Cardiac muscle cell (in vitro differentiated cells and primary cell): ENCODE results near the gene ATRNL1. TPM values are rescaled to one million over a fixed set of nuclear protein-coding genes. Genes with fewer than 3 reads are reported as not detected.

Experiments
- DNase-seq, 2 donors: peaks; one replicate each; pipeline versions ENCODE4 v3.0.0 to v3.0.0-alpha.2; 2010 to 2017; ENCODE audit warnings: low read depth in 1 of 2, low spot score in 1 of 2
- H3K27ac ChIP-seq: fragments of 200-600 bp; sonication (generic); 2 replicates; pipeline ENCODE4 v1.5.1; 2016
- H3K27me3 ChIP-seq: fragments of 200-600 bp; sonication (generic); 2 replicates; pipeline ENCODE4 v1.6.0; 2016; ENCODE audit warnings: control low read depth
- H3K36me3 ChIP-seq: fragments of 200-600 bp; sonication (generic); 2 replicates; pipeline ENCODE4 v1.5.1; 2016; ENCODE audit warnings: control low read depth
- H3K4me1 ChIP-seq: fragments of 200-600 bp; sonication (generic); 2 replicates; pipeline ENCODE4 v1.8.1; 2017; ENCODE audit warnings: low read depth, mild to moderate bottlenecking, mixed run types
- H3K4me3 ChIP-seq: fragments of 200-600 bp; sonication (generic); 2 replicates; pipeline ENCODE4 v1.5.1; 2016; ENCODE audit warnings: mild to moderate bottlenecking
- H3K9me3 ChIP-seq: fragments of 200-600 bp; sonication (generic); 2 replicates; pipeline ENCODE4 v1.5.1; 2017; ENCODE audit warnings: low read depth, mild to moderate bottlenecking, control low read depth
- CTCF ChIP-seq: IDR thresholded peaks from 2 replicates; pipeline ENCODE4 v1.5.1; 2012; ENCODE audit warnings: low read depth, mild to moderate bottlenecking, low read length
- polyA plus RNA-seq: library from polyadenylated mRNA; unstranded; fragments of >200 nt; fragmentation: Nextera tagmentation; extraction: Ambion mirVana; gene quantifications from 2 replicates; pipeline ENCODE4 v1.2.1, GENCODE V29; 2016
- total RNA-seq: library from RNA; depleted of rRNA; stranded (reverse); fragments of >200 nt; gene quantifications from 2 replicates; pipeline ENCODE4 v1.2.3, GENCODE V29; 2016

Gene ATRNL1
- total and polyA plus RNA-seq, 2 experiments from 2014 or later = 4.5 to 14.1 TPM

GRCh38 chr10:115657161-115657860, 564.1 kb downstream of the ATRNL1 start:
- Histone ChIP-seq H3K4me3 (no peak overlapping the region), H3K4me1 (no peaks in the 10 kb centered on the region), H3K9me3 (no peaks in the 10 kb centered on the region), H3K36me3 (no peaks in the 10 kb centered on the region), H3K27ac (no peak overlapping the region), H3K27me3 (no peaks in the 10 kb centered on the region)
- no peak for DNase-seq
- TF ChIP-seq CTCF = no peak

- Histone ChIP-seq H3K36me3 (no peaks in the 10 kb centered on the region), H3K27me3 (no peaks in the 10 kb centered on the region), H3K4me1 (no peaks in the 10 kb centered on the region), H3K4me3 (no peak overlapping the region), H3K9me3 (no peaks in the 10 kb centered on the region), H3K27ac (no peak overlapping the region)
- TF ChIP-seq CTCF = no peak
- DNase-seq = no peak
Observed at GRCh38 chr10:115659616-115660015, 566.5 kb downstream of the ATRNL1 start.

DNA sequence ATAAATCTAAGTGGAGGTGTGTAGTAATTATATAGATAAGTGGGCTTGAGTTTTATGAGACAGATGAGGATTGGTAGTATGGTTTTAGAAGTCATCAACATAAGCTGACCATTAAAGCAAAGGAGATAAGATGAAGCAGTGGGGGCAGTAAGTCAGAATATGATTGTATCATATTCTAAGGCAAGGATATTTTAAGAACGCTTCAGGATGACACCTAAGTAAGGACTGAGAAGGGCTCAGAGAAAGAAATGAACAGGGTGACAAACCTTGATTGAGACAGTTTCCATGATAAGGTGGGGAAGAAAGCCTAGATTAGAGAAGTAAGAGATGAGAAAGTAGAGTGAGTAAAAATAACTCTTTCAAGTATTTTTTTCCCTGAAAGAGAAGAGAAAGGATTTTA, 567.2 kb downstream of the ATRNL1 start:
- no peak for TF ChIP-seq CTCF
- no peak for DNase-seq
- H3K27me3 ChIP-seq = no peaks in the 10 kb centered on the region
- H3K9me3 ChIP-seq = no peaks in the 10 kb centered on the region
- H3K27ac ChIP-seq = no peak overlapping the region
- H3K4me1 ChIP-seq = no peaks in the 10 kb centered on the region
- H3K36me3 ChIP-seq = no peaks in the 10 kb centered on the region
- H3K4me3 ChIP-seq = no peak overlapping the region

DNA sequence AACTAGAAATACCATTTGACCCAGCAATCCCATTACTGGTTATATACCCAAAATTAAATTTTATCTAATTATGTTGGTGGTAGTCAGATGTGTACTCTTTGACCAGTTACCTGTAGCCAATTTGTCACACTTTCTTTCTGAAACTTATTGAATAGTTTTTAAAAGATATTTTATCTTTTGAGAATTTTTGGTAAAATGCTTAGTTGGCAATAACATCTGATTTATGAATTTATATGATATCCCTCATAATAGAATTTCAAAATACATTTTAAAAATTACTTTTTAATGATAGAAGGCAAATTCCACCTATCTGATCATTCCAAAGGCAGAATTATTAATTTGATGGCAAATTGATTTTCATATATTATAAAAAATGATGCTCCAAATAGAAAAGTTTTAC, 569.3 kb downstream of the ATRNL1 start:
- no peak for DNase-seq
- Histone ChIP-seq H3K36me3 (no peaks in the 10 kb centered on the region), H3K27me3 (no peaks in the 10 kb centered on the region), H3K9me3 (no peaks in the 10 kb centered on the region), H3K4me1 (no peaks in the 10 kb centered on the region), H3K4me3 (no peak overlapping the region), H3K27ac (no peak overlapping the region)
- TF ChIP-seq CTCF = no peak

GRCh38 chr10:115665549-115665948, 572.4 kb downstream of the ATRNL1 start:
- no peak for DNase-seq
- no peak overlapping the region for H3K4me3 ChIP-seq
- no peak for TF ChIP-seq CTCF

More at GRCh38 chr10:115665549-115665948, 572.4 kb downstream of the ATRNL1 start:
- H3K36me3 ChIP-seq = no peaks in the 10 kb centered on the region
- no peak overlapping the region for H3K27ac ChIP-seq
- H3K27me3 ChIP-seq = no peaks in the 10 kb centered on the region
- no peaks in the 10 kb centered on the region for H3K4me1 ChIP-seq
- no peaks in the 10 kb centered on the region for H3K9me3 ChIP-seq
